ENCODE measurements around the gene TAS2R16.

The TAS2R16 gene, protein sequence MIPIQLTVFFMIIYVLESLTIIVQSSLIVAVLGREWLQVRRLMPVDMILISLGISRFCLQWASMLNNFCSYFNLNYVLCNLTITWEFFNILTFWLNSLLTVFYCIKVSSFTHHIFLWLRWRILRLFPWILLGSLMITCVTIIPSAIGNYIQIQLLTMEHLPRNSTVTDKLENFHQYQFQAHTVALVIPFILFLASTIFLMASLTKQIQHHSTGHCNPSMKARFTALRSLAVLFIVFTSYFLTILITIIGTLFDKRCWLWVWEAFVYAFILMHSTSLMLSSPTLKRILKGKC

DNA sequence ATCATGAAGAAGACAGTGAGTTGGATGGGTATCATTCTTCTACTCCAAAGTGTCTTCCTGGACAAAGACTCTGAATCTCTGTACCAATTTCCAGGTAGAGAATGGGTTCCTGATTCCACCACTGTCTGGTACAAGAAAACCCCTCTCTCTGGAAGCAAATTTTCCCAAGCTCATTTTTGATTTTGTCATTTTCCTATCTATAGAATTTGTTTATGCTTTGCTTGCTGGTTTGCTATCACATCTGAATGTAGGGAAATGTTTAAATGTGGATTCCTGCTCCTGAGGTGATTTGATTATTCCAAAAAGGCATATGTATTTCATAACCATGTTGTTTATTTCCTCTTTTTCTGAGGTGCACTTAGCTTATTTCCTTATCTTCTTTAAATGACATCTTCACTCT, at the start of gene TAS2R16:
TAS2R16 (minus strand) TSS at position 101 of the 400 bp plus-strand sequence; CDS start at position 35, 66 bp downstream.
- no peak for DNase-seq

DNA sequence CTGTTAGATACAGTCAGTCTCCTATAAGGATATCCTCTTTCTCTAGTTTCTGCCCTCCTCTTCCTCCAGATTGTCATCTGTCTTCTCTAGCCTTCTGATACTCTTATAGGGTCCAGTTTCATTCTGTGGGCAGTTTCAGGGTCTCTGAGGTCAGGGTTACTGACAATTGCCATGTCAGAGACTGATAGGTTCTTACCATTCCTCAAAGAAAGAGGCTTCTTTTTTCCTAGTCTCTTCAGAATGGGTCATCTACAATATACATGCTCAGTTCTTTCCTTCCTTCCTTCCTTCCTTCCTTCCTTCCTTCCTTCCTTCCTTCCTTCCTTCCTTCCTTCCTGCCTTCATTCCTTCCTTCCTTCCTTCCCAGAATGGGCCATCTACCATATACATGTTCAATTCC, 48.1 kb upstream of the TAS2R16 start:
- no peak for DNase-seq

DNA sequence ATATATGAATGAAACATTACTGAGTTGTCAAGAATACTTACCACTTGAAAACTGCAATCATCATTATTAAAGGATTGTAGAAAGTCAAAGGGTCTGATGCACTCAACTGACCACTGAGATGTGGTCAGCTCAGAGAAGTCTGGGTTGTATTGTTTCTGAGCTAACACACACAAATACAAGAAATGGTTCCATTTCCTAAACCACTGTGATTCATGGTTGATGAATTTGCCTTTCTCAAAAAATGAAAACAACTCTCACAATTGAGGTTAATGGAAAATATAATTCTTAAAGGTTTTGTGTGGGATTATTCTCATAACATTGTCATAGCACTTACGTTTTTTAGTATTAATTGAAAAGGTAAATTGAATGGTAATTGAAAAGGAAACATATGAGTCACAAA, 45.6 kb upstream of the TAS2R16 start:
- no peak for DNase-seq

DNA sequence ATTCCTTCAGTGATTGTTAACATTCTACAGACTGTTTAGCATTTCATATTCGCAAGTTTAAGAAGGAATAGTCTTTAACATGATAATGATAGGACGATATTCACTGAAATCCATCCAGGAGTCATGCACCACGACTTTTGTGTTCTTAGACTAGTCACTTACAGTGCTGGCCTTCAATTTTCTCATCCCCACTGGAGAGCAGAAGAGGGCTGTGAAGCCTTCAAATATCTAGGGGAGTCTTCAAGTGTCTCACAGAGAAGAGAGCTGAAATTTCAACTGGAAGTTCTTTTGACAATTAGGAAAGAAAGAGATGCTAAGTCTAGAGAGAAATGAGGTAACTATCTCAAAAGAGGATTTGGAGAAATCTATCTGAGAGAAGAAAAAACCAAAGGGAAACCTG, 43.8 kb upstream of the TAS2R16 start:
- no peak for DNase-seq

DNA sequence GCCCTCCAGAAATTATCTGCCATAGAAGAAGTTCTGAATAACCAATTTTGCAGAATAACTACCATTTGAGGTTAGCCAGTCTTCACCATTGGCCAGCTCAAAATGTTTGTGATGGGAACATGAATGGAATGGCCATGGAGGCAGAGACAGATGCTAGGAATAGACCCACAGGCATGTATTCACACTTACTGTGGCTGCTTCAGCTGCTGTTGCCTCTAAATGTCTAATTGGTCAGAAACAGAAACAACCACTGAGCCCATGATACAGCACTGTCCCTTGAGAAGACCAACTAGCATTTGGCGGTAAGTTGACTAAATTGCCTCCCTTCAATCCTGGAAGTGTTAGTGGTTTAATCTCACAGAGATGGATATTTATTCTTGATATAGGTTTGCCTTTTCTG, 38.6 kb upstream of the TAS2R16 start:
- DNase-seq: no peak

DNA sequence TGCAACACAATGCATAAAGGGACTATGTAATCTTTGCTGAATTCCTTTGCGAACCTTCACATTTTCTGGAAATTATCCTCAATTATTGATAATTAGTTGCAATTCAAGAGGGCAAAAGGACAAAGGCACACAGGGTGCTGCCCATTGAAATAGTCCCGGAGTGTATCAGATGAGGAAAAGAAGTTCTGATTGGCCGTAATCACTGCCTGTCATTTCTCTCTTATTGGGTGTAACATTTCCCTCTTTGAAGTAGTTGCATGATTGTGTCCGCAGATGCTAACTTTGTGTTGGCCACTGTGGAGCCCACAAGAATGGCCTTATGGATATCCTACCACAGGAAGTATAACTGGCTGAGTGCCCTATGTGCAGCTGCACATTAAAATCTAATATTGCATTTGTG, 35.1 kb upstream of the TAS2R16 start:
- no peak for DNase-seq

DNA sequence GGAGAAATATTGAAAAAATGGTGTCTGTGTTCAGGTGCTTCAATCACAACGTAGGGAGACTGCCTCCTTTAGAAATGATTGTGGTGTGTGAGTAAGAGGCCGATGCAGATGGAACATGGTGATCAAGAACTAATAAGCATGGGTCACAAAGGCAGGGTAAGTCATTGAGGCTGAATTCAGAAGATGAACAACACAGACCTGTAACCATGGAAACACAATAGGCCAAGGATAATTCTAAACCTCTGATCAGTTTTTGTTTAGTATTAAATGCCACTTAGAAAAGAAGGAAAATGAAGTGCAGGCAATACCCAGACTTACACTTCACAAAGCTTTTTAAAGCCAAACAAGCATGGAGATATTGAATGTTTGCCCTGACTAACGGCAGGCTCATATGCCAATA, 32.8 kb upstream of the TAS2R16 start:
- no peak for DNase-seq

DNA sequence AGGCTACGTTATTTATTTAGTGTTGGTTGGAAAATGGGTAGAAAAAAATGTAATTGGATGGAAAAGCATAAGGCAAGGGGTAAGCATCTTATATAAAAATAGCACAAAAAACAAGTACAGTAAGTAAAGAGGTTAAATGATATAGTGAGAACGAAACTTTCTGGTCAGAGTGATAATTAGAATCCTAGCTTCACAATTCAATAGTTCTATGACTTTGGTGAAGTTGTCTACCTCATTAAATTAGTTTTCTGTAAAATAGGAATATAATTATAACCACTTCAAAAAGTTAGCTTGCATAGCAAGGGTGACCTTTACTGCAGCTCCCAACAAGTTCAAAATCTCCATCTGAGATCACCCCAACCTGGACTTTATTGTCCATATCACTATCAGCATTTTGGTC, 30.8 kb upstream of the TAS2R16 start:
- no peak for DNase-seq

DNA sequence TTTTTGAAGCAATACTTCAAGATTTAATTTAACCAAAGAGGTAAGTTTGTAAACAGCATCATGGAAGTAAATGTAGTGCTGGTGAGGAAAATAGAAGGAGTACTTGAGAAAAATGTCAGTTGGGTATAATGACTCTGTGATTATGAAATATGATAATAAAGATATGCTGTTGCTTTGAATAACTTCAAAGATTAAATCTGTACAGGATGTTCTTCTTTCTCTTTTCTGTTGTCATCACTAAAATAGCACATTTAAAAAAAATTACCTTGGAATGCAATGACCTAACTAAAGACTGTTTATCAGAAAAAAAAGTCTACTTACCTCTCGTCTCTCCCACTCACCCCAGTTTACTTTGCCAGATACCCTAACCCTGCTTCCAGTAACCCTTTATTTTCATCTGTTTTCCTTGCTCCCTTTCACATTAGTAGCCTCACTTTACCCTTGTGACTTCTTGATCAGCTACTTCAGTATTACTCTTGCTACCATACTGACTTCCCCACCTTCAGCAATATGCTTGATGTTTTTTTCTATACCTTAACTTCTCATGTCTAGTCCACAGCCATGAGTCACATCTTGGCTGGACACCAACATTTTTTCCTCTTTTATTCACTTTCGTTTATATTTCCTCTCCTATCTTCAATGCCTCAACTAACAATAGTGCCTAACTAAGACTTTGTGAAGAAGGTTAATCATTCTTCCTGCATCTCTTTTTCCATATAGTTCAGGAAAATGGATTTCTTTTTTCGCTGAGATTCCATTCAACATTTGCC, 29.7 kb upstream of the TAS2R16 start:
- no peak for DNase-seq

DNA sequence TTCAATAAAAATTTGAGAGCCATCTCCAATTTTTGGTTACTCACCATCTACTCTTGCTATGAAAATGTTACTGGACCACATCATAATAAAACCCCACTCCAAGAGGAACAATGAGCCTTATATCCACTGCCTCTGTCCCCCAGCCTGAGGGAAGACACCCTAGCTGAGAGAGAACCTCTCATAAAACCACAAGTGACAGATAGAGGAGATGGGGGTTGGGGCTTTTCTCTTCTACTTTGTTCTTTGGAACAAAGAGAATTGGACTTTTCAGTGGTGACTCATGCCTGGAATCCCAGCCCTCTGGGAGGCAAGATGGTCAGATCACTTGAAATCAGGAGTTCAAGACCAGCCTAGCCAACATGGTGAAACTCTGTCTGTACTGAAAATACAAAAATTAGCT, 27.6 kb upstream of the TAS2R16 start:
- no peak for DNase-seq

DNA sequence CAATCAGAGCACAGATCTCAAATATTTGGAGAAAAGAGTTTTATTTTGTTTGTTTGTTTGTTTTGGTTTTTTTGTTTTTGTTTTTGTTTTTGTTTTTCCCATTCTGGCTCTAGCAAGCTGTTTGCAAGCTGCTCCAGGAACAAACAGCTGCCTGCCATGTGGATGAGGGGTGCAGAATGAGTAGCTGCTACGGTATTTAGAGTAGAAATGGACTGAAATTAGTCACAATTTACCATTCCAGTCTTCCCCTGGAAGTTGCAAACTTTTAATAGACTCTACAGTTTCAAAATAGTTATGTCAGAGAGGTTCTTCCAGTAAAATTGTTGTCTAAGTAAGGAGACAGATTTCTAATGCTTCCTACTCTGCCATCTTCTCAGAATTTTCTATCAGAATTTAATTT, 27.1 kb upstream of the TAS2R16 start:
- no peak for DNase-seq

DNA sequence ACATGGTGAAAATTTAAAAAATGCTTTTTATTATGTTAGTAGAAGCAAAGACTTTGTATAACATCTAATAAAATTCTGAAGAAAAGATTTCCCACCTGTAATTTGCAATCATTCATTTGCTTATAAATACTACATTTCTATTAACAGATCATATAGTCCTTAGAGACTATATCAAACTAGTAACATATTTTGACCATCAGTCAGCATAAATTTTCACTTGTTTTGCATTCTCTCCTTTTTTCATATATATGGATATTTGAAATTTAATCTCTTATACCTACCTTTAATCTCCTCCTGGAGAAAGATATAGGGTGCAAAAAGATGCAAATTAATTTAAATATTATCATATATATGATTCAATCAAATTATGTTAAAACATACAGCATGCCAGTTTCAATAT, 16.9 kb upstream of the TAS2R16 start:
- DNase-seq: no peak

DNA sequence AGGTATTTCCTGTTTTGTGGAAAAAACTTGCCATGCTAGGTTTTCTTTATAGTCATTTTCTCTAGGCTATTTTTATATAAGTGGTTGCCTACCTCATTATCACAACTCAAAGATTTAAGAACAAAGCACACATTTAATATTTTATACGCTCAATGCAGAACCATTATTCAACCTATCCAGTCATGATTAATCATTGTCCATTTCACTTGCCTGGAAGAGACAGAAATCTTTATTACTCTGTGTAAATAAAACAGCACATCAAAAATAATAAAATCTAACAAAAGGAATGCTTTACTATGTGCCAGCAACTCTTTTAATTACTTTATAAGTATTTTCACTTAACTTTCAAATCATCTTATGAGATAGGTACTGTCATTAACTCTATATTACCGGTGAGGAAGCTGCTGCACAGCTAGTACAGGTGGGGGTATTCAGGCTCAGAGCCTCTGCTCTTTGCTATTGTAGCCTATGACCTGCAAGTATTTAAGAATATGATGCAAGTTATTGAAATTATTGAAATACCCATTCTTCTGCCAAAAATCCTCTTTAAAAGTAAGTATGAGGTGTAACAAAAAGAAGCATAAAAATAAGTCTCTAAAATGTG, 16.4 kb upstream of the TAS2R16 start:
- DNase-seq: no peak

DNA sequence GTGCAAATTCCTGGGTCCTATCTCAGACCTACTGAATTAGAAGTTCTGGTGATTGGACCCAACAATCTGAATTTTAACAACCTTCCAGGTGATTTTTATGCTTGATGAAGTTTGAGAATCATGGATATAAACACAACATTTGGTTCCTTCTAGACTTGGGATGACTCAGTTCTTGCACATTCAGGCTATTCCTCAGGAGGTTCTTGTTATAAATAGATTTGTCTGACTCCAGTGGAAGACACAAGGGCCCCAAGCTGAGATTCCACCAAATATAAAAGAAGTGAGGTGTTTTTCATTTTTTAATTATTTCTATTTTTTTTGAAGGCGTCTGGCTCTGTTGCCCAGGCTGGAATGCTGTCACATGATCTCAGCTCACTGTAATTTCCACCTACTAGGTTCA, 9.4 kb upstream of the TAS2R16 start:
- no peak for DNase-seq

DNA sequence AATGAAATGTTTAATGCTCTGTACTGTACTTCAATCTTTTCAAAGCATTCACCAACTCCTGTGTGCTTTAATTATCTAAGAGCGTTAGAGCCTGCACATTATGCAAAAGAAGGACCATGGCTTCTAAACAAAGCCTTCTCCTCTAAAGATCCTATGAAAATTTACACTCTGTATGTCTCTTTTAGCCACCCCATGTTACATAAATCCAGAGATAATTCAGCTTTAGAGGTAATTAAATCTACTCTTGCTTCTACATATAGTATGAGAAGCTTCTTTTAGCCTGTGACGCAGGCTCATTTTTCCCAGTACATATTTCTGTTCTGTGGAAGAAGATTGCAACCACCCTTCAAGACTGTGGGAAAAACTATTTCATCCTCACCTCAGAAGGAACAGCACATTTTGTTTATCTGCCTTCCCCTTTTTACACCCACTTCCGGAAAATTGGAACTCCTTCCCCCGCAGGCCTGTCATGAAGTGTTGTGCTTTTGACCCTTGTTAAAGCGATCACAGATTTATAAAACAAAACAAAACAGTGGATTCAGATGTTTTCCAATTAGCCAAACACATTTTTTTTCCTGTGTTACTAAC, 8.1 kb upstream of the TAS2R16 start:
- no peak for DNase-seq

DNA sequence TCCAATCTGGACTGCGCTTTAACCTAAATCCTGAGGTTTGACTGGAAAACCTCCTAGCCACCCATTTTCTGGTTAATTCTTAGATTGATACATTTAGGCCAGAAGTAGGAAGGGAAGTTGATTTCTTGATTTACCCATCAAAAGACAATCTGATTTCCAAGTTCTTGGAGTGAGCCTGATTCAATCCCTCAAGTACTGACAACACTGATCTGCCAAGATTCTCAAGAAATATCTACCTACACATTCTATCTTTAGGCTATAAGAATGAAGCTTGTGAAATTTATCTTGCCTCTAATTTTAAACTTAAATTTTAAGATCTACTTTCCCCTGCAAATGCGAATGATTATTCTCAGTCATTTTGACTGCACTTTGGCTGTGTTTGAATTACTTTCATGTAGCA, 5.9 kb downstream of the TAS2R16 start:
- DNase-seq: no peak

DNA sequence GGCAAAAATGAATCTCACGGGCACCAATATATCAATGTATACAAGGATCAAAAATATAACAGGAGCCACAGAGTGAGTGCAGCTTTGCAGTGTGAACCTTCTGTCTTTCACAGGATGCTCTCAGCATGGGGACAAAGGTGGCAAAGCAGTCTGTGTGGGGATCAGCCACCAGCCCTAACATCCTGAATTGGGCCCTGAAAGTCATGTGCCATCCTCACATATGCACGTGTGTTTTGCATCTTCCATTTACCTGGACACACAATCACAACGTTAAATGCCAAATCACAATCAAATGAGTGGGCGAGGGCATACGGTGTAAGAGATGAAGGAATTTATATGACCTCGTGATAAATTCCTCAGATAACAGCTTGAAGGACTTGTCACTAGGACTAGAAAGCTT, 6.5 kb downstream of the TAS2R16 start:
- DNase-seq: no peak

DNA sequence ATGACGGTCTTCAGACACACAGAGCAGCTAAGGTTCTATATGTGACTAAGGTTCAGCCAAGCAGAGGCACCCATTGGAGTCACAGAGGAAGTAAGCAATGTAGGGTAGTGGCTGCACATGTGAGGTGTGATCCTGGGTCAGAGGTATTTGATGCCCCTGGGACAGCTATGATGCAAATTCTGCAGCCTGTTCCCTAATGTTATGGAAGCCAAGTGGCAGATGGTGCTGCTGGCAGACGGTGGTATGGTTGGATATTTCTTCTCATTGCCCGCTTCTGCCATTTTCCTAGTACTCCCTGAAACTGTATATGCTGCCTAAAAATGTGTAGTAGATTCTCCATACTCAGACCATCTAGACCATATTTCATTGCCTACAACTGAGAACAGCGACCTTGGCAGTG, 7.2 kb downstream of the TAS2R16 start:
- no peak for DNase-seq

DNA sequence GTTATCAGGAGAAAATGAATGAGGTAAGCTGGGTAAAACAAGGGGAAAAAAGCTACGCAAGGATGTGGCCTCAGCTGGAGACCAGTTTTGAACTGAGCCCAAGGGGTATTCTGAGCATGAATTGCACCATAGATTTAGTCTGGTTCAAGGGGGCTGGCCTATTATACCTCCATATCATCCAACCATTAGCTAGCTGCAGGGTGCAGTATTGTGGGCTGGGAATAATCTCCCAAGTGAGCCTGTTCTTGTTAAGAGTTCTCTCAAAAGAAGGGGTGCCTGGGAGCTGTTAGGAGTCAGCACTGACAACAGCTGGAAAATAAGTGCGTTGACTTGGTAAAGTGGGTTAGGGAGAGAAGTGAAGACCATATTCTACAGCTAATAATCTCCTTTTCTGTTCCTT, 8.0 kb downstream of the TAS2R16 start:
- DNase-seq: no peak

DNA sequence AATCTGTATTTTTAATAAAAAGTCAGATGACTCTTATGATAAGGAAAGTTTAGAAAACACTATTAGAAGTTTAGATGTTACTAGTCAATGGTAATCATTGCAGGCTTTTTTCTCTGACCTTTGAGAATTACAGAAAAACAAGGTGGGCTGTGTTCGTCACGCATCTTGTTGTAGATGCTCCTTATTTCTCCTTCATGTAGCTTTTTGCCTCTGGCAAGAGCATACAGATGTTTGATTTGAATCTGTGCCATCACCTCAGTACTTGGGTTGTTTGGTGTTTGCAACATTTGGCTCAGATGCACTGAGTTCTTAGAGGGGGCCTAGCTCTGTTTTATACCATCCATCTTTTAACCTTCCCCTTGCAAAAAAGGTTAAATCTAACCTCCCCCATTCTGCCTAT, 11.5 kb downstream of the TAS2R16 start:
- DNase-seq: peak; percentile 24

DNA sequence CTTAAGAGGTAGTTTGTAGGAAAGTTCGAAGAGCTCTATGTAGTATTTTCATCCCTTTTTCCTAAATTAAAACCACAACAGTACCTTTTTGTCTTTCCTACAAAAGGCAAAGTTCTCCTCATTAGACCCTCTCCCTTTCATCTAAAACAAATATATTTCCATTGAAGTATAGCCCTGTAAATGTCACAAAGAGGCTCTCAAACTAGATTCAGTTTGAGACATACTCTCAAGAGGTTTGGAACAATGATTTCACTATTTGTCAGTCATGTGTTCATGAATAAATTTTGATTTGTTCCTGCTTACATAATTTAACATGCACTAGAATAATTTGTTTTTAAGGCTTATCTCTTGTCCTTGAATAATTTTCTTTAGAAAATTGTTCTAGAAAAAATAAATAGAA, 12.2 kb downstream of the TAS2R16 start:
- DNase-seq: no peak

DNA sequence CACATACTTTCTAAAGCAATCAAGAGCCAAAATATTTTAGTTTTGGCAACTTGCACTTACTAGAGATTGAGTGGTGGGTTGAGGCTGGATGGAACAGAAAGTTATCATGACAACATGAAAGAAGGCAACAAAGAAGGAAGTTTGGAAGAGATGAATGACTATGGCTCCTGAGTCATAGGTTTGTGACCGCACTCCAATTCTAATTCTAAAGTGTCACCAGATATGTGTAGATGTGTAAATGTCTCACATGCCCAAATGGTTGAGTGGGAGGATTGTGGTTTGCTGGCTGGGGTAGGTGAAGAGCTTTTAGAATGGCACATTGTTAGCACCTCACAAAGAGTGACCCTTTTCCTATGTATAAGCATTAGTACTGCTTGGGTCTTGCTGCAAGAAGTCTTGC, 20.2 kb downstream of the TAS2R16 start:
- no peak for DNase-seq

DNA sequence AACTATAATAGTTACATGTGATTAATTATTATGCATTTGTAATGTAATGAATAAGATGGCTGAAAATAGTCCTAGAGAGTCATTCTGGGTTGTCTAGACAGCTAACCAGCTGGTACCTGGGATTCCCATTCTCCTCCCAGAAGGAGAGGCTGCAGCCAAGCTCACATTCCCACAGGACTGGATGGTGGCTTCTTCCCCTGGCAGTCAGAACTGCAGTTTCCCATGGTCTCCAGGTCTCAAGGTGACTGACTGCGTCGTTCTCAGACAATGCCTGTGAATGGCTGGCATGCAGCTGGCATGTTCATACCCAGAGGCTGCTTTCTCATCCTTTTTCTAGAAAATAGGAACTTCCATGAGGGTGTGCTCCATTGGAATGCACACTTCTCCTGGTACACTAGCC, 21.3 kb downstream of the TAS2R16 start:
- DNase-seq: no peak

DNA sequence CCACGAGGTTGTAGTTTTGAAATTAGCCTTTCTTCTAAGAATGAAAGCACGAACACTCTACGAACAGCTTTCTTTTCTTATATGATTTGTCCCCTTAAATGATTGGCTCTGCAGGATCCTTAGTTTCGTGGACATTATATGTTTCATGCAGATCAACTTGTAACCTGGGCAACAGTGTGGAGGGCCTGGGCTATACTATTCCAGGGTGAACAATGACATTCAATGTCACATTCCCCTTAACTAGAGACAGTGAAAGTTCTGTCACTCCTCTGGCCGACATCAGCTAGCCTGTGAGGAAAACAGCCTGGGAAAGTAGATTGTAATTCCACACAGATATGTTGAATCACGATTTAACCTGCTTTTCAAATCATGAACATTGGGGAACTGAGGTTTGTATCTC, 23.4 kb downstream of the TAS2R16 start:
- no peak for DNase-seq

Data from NCI-H1092 (cell line).